ENCODE data around the gene ICAM3. TPM values are rescaled to one million over a fixed set of nuclear protein-coding genes. Genes with fewer than 3 reads are reported as not detected.

Gene ICAM3, protein sequence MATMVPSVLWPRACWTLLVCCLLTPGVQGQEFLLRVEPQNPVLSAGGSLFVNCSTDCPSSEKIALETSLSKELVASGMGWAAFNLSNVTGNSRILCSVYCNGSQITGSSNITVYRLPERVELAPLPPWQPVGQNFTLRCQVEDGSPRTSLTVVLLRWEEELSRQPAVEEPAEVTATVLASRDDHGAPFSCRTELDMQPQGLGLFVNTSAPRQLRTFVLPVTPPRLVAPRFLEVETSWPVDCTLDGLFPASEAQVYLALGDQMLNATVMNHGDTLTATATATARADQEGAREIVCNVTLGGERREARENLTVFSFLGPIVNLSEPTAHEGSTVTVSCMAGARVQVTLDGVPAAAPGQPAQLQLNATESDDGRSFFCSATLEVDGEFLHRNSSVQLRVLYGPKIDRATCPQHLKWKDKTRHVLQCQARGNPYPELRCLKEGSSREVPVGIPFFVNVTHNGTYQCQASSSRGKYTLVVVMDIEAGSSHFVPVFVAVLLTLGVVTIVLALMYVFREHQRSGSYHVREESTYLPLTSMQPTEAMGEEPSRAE
- total RNA-seq (2021) = 28.3 and 29.6 TPM in 2 replicates
- long read RNA-seq, transcript ICAM3-201 (7 exons, 1,934 nt) = major isoform, 110 of 174 reads
- long read RNA-seq, partial matches to known transcripts = 16 of 174 reads
- long read RNA-seq, other reads (novel, unspliced or antisense) = 48 of 174 reads

- no peaks in the 10 kb centered on the region for H3K36me3 Mint-ChIP-seq (ENCODE audit: insufficient read depth in 1 of 3, low read depth in 3 of 3)
- no peak within 1 kb of the TSS for H2AFZ ChIP-seq (ENCODE audit: low read length)
- no peak within 1 kb of the TSS for H2BK15ac ChIP-seq (ENCODE audit: low read depth, low read length)
- H3K4me1 Mint-ChIP-seq = peaks cover 17 to 26% of the 10 kb centered on the region in 2 experiments
- H3K4me2 ChIP-seq (ENCODE audit: insufficient read depth, insufficient read length, low read length) = peak within 1 kb of the TSS; percentile 3
- peaks cover 7% of the 10 kb centered on the region for H3K23me2 ChIP-seq (ENCODE audit: insufficient read length, low read depth, low read length, poor library complexity, severe bottlenecking)
- peak within 1 kb of the TSS in 1 of 3 experiments; percentile 89; a peak in 4 of 7 replicates for H3K27ac Mint-ChIP-seq
- H3K14ac ChIP-seq (ENCODE audit: insufficient read depth, low read length) = peak within 1 kb of the TSS; percentile 10; the same call in 1 of the 2 replicates
- H2BK5ac ChIP-seq (ENCODE audit: insufficient read length, low read length) = no peak within 1 kb of the TSS
- no peak within 1 kb of the TSS for H2BK12ac ChIP-seq (ENCODE audit: insufficient read length, low read depth, low read length)
- no peak within 1 kb of the TSS for H3T11ph ChIP-seq (ENCODE audit: low read length)
- peak within 1 kb of the TSS; percentile 4 for H3K18ac ChIP-seq (ENCODE audit: insufficient read length, low read depth, low read length)
- no peaks in the 10 kb centered on the region for H3K79me1 ChIP-seq (ENCODE audit: insufficient read depth, low read depth, low read length, poor library complexity, severe bottlenecking)
- no peak within 1 kb of the TSS for H4K8ac ChIP-seq (replicated peaks; ENCODE audit: insufficient read length, low read depth, low read length)
- H3K4me3 Mint-ChIP-seq = peak within 1 kb of the TSS; percentile 10 to 33; a peak in 3 of 5 replicates
- H4K5ac ChIP-seq (ENCODE audit: insufficient read length, low read depth, low read length) = no peak within 1 kb of the TSS
- H3K23ac ChIP-seq (ENCODE audit: insufficient read length, low read depth, low read length) = no peak within 1 kb of the TSS
- H3K4me1 ChIP-seq (ENCODE audit: insufficient read depth, low read length) = peaks cover 6% of the 10 kb centered on the region; the same call in 1 of the 2 replicates
- H3K27me3 Mint-ChIP-seq (ENCODE audit: low read depth) = no peaks in the 10 kb centered on the region; the same call in 1 of the 2 replicates
- no peak within 1 kb of the TSS for H3K9ac ChIP-seq (ENCODE audit: extremely low read depth, insufficient read length, low read length)
- no peak within 1 kb of the TSS for H2BK20ac ChIP-seq (ENCODE audit: low read depth, low read length, poor library complexity, severe bottlenecking)
- TF ChIP-seq, protein P1, sequence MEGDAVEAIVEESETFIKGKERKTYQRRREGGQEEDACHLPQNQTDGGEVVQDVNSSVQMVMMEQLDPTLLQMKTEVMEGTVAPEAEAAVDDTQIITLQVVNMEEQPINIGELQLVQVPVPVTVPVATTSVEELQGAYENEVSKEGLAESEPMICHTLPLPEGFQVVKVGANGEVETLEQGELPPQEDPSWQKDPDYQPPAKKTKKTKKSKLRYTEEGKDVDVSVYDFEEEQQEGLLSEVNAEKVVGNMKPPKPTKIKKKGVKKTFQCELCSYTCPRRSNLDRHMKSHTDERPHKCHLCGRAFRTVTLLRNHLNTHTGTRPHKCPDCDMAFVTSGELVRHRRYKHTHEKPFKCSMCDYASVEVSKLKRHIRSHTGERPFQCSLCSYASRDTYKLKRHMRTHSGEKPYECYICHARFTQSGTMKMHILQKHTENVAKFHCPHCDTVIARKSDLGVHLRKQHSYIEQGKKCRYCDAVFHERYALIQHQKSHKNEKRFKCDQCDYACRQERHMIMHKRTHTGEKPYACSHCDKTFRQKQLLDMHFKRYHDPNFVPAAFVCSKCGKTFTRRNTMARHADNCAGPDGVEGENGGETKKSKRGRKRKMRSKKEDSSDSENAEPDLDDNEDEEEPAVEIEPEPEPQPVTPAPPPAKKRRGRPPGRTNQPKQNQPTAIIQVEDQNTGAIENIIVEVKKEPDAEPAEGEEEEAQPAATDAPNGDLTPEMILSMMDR (conservative IDR thresholded peaks at IDR 0.05) = no peak
- DNase-seq = peak; percentile 64
- H4K91ac ChIP-seq (ENCODE audit: insufficient read length, low read depth, low read length) = no peak within 1 kb of the TSS
- no CpG with 5 or more reads among the region's 14 CpGs for WGBS (ENCODE audit: extremely low coverage, insufficient read length, low lambda C conversion rate)
- H4K20me1 ChIP-seq (ENCODE audit: control insufficient read depth, insufficient read depth, insufficient read length) = no peaks in the 10 kb centered on the region
- H3K27ac ChIP-seq (ENCODE audit: insufficient read length, low read depth, low read length) = no peak within 1 kb of the TSS
- no peak within 1 kb of the TSS for H2AK5ac ChIP-seq (ENCODE audit: insufficient read length, low read length)
- no peak within 1 kb of the TSS for H3K4ac ChIP-seq (ENCODE audit: low read depth, low read length)
- no peak within 1 kb of the TSS for H3K56ac ChIP-seq (ENCODE audit: insufficient read length, low read depth, low read length)
- no peaks in the 10 kb centered on the region for H3K79me2 ChIP-seq (ENCODE audit: insufficient read depth, low read length)
- no peaks in the 10 kb centered on the region for H3K27me3 ChIP-seq (ENCODE audit: insufficient read depth, low read length)
- no peak within 1 kb of the TSS for H2BK120ac ChIP-seq (ENCODE audit: low read depth, low read length, poor library complexity, severe bottlenecking)
- no peaks in the 10 kb centered on the region; a peak in 1 of 5 replicates for H3K9me3 Mint-ChIP-seq
- no peaks in the 10 kb centered on the region for H3K9me3 ChIP-seq (ENCODE audit: control insufficient read depth, low read depth, low read length)
These were observed at the start of gene ICAM3 for GRCh38 chr19:10339380-10339960. Gene ICAM3, minus strand, starts transcription at chr19:10339624. Its CDS starts 10 bp downstream, at chr19:10339614.

Data from H9 (cell line).